CD4-positive, alpha-beta T cell treated with Interleukin-4 for 4 hours (primary cell): ENCODE results near the gene DDX25.
A peak's percentile ranks its signal among the peaks of the same experiment; 100 is the strongest.
"Not testable (repeated sequence)": the region's sequence is repeated elsewhere in the genome, so short reads cannot be mapped to it uniquely, and the experiment has no call there.

Experiments used
- DNase-seq: peaks from one replicate; pipeline ENCODE4 v3.0.0-alpha.2; 2020

Gene DDX25

DNA sequence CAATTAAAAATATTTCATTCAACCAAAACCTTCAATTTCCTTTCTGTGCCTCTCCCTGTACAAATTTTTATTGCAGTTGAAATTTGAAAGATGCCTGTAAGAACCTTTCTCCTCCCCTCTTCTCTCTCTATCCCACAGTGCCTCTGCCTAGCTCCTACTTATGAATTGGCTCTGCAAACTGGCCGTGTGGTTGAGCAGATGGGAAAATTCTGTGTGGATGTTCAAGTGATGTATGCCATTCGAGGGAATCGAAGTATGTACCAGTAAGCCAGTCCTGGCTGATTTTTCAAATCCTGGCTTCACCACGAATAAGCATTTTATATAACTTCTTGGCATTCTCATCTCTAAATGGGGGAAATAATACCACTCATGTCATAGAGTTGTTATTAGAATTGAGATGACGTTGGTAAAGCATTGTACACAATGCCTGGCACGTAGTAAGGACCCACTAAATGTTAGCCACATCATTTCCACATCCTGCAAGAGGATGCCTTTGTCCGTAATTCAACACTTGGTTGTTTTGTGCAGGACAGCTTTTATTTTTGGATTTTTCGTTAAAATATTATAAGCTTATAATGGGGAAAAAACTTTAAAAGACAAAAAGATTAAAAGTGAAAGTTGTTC, 6.0 kb downstream of the DDX25 start:
- no peak for DNase-seq

GRCh38 chr11:125914601-125915000, 10.3 kb downstream of the DDX25 start:
- DNase-seq = not testable (repeated sequence)

DNA sequence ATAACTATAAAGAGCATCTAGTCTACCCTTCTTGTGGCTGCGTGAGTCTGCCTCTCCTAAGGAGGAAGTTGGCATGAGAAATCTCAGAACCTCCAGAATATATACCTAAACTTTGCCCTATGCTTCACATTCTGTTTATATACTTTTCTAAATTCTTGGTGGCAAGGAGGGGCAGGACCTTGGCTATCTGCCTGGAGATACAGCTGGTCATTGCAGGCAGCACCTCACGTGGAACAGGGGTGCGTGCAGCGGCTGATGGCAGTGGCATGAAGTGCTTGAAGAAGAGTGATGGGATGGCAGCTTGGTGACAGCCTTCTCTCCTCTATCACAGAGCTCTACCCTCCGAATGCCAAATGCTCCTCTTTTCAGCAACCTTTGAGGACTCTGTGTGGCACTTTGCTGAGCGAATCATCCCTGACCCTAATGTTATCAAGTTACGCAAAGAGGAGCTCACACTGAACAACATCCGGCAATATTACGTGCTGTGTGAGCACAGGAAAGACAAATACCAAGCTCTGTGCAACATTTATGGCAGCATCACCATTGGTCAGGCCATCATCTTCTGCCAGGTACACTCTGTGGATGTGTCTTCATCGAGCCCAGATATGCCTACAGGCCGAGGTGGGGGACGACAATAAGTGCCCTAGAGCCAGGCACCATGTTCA, 12.5 kb downstream of the DDX25 start:
- DNase-seq = no peak

DNA sequence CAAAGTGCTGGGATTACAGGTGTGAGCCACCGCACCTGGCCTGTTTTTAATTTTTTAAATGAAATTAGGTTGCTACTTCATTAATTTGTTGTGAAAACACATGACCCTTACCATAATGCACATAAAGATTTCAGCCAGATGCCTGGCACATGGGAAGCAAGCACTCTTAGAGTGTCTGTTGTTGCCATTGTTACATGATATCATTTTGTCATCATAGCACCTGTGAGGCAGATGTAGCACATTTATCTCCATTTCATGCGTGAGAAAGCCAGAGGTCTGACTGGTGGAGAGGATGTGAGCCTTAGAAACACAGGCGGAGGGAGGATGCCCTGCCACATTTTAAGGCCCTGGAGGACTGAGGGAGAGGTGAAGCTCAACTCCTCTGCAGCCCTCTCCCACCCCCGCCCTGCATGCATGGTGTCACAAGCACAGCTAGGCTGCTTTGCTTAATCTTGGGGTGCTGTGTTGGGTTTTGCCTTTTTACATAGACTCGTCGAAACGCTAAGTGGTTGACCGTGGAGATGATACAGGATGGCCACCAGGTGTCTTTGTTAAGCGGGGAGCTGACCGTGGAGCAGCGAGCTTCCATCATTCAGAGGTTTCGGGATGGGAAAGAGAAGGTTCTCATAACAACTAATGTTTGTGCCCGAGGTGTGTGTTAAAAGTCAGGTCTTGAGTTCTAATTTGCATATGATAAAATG, 14.0 kb downstream of the DDX25 start:
- DNase-seq = no peak

DNA sequence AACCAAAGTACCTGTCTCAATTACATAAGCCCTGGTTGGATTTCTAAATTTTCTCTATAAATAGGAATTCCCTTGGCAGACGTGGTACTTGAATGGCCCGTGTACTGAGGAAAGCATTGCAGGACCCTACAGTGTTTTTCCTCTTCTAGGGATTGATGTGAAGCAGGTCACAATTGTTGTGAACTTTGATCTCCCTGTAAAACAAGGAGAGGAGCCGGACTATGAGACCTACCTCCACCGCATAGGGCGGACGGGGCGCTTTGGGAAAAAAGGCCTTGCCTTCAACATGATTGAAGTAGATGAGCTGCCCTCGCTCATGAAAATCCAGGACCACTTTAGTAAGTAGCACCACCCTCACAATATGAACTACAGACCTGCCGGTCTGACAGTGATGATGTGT, 16.7 kb downstream of the DDX25 start:
- DNase-seq = no peak

DNA sequence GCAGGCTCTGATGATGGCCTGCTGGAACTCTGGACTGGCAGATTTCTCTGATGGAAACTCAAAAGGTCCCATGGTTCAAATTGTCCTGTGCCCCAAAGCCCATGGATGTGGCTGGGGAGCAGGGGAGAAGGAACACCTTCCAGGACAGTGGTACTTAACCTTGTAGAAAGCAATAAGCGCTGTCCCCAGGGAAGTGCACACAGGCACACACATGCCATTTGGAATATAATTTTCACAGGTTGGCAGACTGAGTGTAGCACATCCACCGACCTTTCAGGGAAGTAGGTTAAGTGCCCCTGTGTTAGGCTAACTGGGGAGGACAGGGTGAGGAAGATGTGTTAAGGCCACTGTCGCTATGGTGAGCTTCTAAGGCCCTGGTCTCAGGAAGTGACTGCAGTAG, 17.8 kb downstream of the DDX25 start:
- no peak for DNase-seq

- DNase-seq = peak; percentile 58
These were observed 18.8 kb downstream of the DDX25 start for GRCh38 chr11:125923012-125923579.

DNA sequence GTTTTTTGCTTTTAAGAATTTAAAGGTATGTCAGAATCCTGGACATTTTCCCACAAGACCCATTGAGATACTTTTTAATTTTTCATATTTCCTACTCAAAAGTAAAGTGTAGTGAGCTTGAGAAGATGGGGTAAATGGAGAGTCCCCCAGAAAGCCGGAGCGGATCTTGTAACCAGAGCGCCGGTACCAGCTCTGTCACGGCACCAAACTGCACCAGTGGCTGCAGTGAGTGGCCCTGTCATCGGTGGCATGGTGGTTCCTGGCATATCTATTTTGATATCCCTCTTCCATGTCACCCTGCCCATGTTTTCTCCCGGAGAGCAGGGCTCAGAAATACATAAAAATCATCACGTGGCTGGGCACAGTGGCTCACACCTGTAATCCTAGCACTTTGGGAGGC, 19.3 kb downstream of the DDX25 start:
- DNase-seq = no peak

DNA sequence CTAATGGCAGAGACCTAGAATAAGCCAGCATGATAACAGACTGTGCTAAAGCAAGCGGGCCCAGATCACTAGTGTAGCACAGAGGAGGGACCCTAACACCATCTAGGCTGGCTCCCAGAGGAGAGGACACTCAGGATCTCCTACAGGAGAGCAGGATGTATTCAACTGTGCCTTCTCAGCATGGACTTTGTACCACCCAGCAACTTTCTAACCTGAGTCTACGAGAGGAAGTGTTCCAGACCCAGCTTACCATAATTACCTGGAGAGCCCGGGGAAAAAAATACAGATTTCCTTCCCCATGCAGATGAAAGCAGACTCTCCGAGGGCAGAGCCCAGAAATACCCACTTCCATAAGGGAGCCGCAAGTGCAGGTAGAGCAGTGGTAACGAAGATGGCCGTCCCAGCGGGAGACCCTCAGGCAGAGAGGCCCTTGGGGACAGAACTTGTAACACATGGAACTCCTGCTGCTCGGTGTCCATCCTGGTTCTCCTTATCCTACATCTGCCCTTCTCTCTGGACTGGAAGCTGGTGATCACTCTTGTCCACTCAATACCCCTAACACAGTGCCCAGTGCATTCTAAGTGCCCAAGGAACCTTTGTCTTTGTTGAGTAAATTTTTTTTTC, 20.2 kb downstream of the DDX25 start:
- DNase-seq = no peak

DNA sequence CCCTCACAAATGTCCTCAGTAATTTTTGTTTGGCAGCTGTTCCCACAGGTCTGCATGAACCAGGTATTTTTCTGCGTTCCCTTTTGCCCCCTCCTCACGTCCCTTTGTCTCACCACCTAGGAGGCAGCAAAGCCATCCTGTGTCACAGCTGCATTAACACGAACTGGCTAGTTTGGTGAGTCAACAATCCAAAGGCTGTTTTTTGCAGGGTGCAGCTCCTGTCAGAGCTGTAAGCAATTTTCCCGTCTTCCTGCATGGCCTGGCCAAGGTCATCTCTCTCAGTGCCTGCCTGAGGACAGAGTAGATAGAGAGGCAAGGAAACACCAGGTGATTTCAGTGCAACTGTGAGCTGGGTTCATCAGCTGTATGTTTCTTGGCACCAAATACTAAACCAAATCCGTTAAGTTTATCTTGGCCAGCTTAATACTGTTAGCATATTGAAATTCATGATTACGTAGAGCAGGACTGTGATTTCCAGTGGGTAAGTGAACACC, 21.0 kb downstream of the DDX25 start:
- DNase-seq = no peak

DNA sequence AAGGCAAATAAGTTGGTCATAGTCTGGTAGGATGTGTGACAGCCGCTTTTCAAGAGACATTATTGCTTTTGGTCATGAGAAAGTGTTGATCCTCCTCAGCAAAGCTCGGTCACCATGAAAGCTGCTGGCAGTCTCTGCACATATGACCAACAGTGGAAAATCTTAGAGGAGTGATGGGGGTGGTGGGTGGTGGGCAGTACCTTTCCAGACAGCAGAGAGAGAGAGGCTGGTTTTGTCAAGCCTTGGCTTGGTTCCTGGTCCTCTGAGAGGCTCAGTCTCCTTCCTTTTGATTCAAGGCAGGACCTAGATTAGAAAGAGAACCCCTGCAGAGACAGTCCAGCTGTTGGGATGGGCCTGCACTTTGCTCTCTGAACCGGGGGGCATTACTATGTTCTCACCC, 21.5 kb downstream of the DDX25 start:
- no peak for DNase-seq

DNA sequence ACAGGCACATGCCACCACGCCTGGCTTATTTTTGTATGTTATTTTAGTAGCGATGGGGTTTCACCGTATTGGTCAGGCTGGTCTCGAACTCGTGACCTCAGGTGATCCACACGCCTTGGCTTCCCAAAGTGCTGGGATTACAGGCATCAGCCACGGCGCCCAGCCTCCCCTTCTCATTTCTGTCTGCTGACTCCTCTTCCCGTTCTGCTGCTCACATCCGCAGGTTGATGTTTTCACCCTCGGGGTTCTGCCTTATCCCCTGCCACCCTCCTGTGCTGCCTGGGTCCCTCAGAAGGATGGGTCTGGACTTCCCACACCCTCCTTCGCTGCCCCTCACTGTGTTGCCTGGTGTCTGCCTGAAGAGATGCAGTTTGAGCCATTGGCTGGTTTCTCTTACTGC, 22.4 kb downstream of the DDX25 start:
- no peak for DNase-seq

GRCh38 chr11:125929445-125930075, 25.3 kb downstream of the DDX25 start:
- DNase-seq = no peak

DNA sequence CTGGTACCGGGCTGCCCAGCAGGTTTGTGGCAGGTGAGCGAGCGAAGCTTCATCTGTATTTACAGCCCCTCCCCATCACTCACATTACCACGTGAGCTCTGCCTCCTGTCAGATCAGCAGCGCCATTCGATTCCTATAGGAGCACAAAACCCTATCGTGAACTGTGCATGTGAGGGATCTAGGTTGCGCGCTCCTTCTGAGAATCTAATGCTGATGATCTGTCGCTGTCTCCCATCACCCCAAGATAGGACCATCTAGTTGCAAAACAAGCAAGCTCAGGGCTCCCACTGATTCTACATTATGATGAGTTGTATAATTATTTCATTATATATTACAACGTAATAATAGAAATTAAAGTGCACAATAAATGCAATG, 25.8 kb downstream of the DDX25 start:
- DNase-seq = no peak

GRCh38 chr11:125931116-125931515, 26.8 kb downstream of the DDX25 start:
- no peak for DNase-seq

- no peak for DNase-seq
These were observed 27.4 kb downstream of the DDX25 start for GRCh38 chr11:125931668-125932067.

DNA sequence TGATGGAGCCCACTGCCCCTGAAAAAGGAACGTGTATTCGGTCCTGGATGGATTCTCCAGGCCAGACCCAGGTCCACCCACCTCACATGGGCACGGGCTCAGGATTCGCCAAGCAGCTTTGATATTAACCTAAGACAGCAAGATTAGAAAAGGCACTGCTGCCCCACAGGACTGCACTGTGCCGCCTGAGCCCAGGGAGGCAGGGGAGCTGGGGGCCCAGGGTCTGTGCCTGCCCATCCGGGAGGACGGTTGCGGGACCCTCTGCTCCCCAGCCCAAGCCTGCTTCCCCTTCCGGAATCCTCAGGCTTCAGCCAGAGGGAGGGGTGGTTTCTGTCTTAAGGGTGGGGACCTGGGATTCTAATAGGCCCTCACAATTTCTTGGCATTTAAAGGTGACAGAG, 28.0 kb downstream of the DDX25 start:
- DNase-seq = no peak

GRCh38 chr11:125933030-125933813, 28.9 kb downstream of the DDX25 start:
- no peak for DNase-seq

DNA sequence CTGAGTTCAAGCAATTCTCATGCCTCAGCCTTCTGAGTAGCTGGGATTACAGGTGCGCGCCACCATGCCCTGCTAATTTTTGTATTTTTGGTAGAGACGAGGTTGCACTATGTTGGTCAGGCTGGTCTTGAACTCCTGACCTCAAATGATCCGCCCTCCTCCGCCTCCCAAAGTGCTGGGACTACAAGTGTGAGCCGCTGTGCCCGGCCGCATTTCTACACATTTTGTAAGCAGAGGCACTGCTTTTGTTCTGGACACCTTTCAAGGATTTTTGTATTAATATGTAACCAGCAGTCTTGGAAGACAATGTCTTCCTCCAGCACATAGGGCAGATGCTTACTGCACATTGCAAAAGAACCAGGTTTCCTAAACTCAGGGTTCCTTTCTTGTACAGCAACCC, 30.2 kb downstream of the DDX25 start:
- no peak for DNase-seq

DNA sequence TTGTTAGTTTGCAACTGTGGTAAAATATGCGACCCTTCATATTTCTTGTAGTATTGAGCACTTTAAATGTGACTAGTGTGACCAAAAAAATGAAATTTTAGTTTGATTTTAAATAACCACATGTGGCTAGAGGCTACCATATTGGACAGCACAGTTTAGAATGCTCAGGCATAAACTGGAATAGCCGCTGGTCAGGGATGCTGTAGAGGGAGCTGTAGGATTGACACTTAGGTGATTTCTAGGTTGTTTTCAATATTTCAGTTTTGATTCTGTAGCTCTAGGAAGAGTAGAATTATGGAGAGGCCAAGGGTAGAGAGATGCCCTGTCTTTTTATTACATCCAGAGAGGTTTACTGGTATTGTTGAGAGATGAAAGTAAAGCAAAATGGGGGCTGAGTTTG, 30.7 kb downstream of the DDX25 start:
- no peak for DNase-seq

GRCh38 chr11:125935618-125936199, 31.4 kb downstream of the DDX25 start:
- no peak for DNase-seq

- DNase-seq = no peak
These were observed 34.1 kb downstream of the DDX25 start for GRCh38 chr11:125938418-125938817.
